HG02571 (cell line): ENCODE results near the gene PSMB3.
"Not testable (repeated sequence)": the region's sequence is repeated elsewhere in the genome, so short reads cannot be mapped to it uniquely, and the experiment has no call there.

Experiments used
- ATAC-seq: cut with Tn5 transposase; IDR thresholded peaks from one replicate; pipeline ENCODE4 v1.9.1; 2021; ENCODE audit warnings: mild to moderate bottlenecking, moderate library complexity; ENCODE audit not compliant: unreplicated experiment

PSMB3 gene

DNA sequence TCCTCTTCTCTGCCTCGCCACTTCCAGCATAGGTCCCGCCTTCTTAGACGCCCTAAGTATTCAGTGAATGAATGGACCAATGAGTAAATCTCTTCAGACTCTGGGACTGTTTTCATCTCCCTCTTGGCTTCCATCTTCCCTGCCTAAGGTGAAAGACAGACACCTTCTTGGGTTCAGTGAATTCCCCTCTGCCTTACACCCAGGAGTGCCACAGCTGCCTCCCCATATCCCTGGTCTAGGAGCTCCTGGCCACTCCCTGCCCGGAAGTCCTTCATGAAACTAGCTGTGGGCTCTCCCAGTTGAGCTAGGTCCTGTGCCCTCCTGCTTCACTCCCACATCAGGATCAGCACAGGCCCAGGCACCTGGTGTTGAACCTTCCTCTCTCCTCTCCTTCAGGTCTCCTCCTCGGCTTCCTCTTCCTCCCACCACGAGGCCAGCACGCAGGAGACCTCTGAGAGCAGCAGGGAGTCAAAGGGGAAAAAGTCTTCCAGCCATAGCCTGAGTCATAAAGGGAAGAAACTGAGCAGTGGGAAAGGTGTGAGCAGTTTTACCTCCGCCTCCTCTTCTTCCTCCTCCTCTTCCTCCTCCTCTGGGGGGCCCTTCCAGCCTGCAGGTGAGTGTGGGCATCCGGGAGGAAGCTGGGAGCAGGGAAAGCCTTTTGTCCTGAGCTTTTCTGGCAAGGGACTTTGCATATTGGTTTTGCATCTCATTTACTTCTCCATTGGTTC, 37.2 kb upstream of the PSMB3 start:
- no peak for ATAC-seq

DNA sequence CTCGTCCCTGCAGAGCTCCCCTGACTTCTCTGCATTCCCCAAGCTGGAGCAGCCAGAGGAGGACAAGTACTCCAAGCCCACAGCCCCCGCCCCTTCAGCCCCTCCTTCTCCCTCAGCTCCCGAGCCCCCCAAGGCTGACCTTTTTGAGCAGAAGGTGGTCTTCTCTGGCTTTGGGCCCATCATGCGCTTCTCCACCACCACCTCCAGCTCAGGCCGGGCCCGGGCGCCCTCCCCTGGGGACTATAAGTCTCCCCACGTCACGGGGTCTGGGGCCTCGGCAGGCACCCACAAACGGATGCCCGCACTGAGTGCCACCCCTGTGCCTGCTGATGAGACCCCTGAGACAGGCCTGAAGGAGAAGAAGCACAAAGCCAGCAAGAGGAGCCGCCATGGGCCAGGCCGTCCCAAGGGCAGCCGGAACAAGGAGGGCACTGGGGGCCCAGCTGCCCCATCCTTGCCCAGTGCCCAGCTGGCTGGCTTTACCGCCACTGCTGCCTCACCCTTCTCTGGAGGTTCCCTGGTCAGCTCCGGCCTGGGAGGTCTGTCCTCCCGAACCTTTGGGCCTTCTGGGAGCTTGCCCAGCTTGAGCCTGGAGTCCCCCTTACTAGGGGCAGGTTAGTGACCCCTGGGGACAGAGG, 36.1 kb upstream of the PSMB3 start:
- ATAC-seq: no peak

- ATAC-seq: no peak
These were observed 35.3 kb upstream of the PSMB3 start for GRCh38 chr17:38717139-38717745.

DNA sequence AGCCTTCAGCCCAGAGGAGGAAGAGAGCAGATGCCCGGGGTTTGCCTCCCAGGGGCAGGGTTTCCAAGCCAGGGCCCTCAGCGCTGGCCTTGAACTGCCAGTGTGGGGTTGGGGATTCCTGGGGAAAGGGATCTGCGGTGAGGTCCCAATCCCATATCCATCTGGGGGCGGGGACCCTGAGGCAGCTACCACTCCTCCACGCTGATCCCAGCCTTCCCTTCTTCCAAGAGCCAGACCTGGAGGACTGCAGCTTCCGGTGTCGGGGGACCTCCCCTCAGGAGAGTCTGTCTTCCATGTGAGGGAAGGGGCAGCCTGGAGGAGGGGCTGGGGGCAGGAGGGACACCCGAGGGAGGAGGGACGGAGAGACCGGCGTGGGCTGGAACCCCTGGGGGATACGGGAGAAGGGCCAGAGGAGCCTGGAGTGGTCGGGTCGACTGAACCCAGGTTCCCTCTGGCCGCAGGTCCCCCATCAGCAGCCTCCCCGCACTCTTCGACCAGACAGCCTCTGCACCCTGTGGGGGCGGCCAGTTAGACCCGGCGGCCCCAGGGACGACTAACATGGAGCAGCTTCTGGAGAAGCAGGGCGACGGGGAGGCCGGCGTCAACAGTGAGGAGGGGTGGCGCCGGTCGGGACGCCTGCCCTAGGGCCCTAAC, 33.1 kb upstream of the PSMB3 start:
- no peak for ATAC-seq

DNA sequence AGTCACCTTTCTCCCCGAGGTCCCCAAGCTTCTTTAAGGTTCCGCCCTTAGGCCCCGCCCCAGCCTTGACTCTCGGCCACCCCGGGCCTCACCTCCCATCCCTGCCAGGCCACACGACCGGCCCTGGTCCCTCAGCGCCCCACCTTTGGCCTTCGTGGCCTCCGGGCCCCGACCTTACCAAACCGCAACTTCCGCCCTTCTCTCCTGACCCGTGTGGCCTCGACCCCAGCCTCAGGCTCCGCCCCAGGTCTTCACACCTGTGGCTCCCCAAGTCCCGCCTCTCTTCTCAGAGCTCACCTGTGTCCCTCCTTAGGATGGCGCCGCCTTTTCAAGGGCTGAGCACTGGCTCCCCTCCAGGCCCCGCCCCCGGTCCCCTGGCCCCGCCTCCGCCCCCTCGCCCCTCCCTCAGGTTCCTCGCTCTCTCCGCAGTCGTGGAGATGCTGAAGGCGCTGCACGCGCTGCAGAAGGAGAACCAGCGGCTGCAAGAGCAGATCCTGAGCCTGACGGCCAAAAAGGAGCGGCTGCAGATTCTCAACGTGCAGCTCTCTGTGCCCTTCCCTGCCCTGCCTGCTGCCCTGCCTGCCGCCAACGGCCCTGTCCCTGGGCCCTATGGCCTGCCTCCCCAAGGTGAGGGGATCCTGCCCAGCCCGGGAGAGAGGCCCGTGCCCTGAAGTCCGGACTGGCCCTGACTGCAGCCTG, 32.4 kb upstream of the PSMB3 start:
- ATAC-seq: no peak

DNA sequence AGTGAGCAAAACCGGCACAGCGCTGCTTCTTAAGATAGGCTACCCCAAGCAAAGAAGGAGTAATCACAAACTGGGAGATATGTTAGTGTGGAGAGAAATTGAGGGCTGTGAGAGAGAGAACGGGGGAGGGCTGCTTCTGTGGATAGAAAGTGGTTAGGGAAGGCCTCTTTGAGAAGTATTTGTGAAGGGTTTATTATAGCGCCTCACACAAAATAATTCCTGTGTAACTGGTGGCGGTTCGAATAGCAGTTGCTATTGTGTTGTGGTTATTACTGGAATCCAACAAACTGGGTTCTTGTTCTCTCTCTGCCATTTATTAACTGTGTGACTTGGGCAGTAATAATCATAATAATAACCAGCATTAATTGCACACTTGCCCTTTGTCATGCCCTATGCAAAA, 31.6 kb upstream of the PSMB3 start:
- ATAC-seq: no peak

GRCh38 chr17:38721802-38722201, 30.7 kb upstream of the PSMB3 start:
- no peak for ATAC-seq

DNA sequence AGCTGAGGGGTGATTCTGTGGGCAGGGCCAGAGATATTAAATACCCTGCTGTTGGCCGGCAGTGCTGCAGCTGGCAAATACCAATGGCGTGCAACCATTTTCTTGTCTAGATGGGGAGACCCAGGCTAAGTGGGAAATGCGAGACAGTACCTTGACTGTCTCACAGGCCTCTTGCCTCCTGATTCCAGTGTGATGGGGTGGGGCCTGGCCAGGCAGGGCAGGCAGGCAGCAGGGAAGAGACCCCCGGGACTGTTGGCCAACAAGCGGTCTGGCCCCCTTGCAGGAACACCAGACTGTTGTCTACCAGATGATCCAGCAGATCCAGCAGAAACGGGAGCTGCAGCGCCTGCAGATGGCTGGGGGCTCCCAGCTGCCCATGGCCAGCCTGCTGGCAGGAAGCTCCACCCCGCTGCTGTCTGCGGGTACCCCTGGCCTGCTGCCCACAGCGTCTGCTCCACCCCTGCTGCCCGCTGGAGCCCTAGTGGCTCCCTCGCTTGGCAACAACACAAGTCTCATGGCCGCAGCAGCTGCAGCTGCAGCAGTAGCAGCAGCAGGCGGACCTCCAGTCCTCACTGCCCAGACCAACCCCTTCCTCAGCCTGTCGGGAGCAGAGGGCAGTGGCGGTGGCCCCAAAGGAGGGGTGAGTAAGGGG, 28.1 kb upstream of the PSMB3 start:
- ATAC-seq: no peak

- ATAC-seq: no peak
These were observed 27.5 kb upstream of the PSMB3 start for GRCh38 chr17:38725066-38725465.

GRCh38 chr17:38726145-38726544, 26.4 kb upstream of the PSMB3 start:
- not testable (repeated sequence) for ATAC-seq

DNA sequence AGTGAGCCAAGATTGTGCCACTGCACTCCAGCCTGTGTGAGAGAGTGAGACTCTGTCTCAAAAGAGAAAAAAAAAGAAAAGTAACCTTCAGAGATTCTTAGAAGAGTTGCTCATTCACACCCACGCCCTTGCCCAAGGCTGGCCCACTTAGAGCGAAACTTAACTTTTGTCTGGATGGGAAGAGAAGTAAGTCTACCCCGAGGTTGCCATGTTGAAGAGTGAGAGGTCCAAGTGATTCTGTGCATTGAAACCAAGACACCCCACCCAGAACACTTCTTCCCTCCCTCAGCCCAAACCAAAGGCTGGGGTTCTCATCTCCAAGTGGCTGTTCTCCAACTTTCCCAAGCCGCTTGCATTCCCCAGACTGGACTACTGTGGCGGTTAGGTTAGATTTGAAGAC, 24.8 kb upstream of the PSMB3 start:
- ATAC-seq: no peak

GRCh38 chr17:38728290-38728831, 24.2 kb upstream of the PSMB3 start:
- ATAC-seq: no peak

DNA sequence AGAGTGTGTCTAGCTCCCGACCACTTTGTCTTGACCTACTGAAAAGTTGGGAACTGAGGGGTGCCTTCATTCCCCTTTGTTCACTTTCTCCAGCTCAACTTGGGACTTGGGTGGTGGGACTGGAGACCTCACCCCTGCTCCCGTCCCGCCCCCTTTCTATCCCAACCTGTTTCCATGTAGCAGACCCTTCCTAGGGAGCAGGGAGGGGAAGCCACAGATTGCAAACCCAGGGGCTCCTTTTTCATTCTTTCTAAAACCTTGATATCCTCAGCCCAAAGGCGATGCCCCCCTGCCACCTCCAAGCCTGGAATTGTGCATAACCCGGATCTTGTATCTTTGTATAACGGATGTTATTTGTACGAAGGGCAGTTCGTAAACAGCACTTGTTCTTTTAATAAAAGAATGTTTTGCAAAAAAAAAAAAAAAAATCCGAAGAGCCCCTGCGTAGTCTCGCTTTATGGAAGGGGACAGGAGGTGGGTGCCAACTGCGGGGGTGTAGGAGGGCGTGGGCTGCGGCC, 23.1 kb upstream of the PSMB3 start:
- ATAC-seq: no peak

DNA sequence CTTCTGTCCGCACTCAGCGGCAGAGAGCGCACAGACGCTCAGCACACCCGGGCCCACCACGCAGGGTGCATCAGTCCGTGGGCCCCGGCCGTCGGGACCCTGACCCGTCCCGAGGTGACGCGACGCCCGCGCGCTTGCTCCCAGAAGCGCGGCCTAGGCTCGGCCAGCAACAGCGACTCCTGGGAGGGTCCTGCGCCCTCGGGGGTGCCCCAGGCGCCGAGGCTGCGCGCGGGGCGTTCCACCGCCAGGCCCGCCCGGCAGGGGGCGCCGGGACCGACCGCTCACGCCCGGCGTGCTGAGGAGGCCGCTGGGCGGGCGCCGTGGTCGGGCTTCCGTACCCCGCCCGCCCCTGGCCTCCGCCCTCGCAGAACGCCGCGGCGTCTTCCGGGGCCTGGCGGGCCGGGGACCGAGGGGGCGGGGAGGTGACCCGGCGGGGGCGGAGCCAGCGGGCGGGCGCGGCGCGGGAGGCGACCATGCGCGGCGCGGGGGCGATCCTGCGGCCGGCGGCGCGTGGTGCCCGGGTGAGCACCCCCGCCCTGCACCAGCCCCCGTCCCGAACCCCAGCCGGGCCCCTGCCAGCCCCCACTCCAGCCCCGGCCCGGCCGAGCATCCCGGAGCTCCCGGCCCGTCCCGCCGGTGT, 22.5 kb upstream of the PSMB3 start, which contains the start of gene CISD3:
CISD3 (plus strand) TSS at position 456 of the 640 bp plus-strand sequence; CDS start at position 474, 18 bp downstream.
- ATAC-seq: peak; percentile 74

GRCh38 chr17:38730526-38731379, 21.8 kb upstream of the PSMB3 start:
- ATAC-seq: no peak

DNA sequence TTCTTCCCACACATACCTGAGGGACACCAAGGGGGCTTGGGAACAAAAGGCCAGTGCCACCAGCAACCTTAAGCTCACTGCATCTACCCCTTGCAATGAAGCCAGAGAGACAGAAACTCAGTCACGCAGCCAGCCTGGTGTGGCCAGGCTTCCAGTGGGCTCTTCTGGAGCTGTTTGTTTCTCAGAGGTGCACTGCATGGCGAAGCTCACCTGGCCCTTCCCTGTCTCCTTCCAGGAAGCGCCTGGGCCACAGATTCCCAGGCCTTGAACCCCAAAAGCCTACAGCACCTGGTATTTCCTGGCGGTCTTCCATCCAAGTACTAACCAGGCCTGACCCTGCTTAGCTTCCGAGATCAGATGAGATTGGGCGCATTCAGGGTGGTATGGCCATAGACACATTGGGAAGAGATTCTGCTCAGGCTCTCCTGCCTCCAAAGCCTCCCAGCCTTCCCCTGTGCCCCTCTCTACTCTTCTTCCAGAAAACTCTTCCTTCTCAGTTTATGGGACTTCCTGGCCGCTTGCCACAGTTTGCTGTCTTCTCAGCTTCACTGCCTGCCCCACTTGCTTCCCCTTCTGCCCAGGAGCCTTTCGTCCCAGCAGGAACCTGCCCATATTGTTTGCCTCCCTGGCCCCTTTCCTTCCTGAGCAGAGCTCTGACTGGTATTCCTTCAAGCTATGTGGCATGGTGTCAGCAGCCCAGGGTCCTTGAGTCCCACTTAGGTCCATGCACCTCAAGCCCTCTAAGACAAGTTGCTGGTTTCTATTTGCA, 20.8 kb upstream of the PSMB3 start:
- no peak for ATAC-seq

GRCh38 chr17:38732376-38733281, 19.9 kb upstream of the PSMB3 start:
- ATAC-seq: no peak
